Activated CD8-positive, alpha-beta memory T cell treated with anti-CD3 and anti-CD28 coated beads, Interleukin-2, amount 50 U/mL, for 24 hours (primary cell): ENCODE measurements around the gene TBC1D22A.

ENCODE experiments used
- DNase-seq: peaks from one replicate; pipeline ENCODE4 v3.0.0-alpha.2; 2020; ENCODE audit errors: extremely low read depth

The TBC1D22A gene

GRCh38 chr22:47215851-47216250, 453.4 kb downstream of the TBC1D22A start:
- no peak for DNase-seq

GRCh38 chr22:47218671-47219070, 456.2 kb downstream of the TBC1D22A start:
- DNase-seq: no peak

GRCh38 chr22:47219789-47220188, 457.3 kb downstream of the TBC1D22A start:
- no peak for DNase-seq

GRCh38 chr22:47220752-47221151, 458.3 kb downstream of the TBC1D22A start:
- DNase-seq: no peak

- no peak for DNase-seq
Measured at GRCh38 chr22:47221840-47222615, 459.6 kb downstream of the TBC1D22A start.
